Endothelial cell of umbilical vein (primary cell): ENCODE results near the gene ZFP37. TPM values are rescaled to one million over a fixed set of nuclear protein-coding genes. Genes with fewer than 3 reads are reported as not detected.
"Not testable (repeated sequence)": the region's sequence is repeated elsewhere in the genome, so short reads cannot be mapped to it uniquely, and the experiment has no call there.

Experiments
- BruUV-seq: library from RNA; stranded (reverse); fragments of 400-500 nt; replicated peaks from 2 replicates; lab custom pipeline; 2021; lab: Mats Ljungman, UMichigan
- CTCF ChIA-PET: fragments of 300-600, 350-600 bp; sonication (Branson Sonifier 250); formaldehyde crosslinking; loops from one replicate; lab custom pipeline; 2021; ENCODE audit warnings: antibody characterized with exemption, inconsistent platforms; lab: Charles Lee
- POLR2A ChIA-PET: fragments of 300-600, 350-600 bp; sonication (Branson Sonifier 250); formaldehyde crosslinking; loops from one replicate; lab custom pipeline; 2021; ENCODE audit warnings: antibody characterized with exemption, inconsistent platforms; lab: Charles Lee
- DNase-seq: peaks from one replicate; pipeline ENCODE4 v3.0.0-alpha.2; 2011; ENCODE audit warnings: low read depth, low spot score
- FAIRE-seq: peaks from 2 replicates; lab custom pipeline; 2011; peaks lifted over from hg19 to GRCh38; lab: Jason Lieb, UNC
- H2AFZ ChIP-seq: 2 replicates; pipeline ENCODE4 v1.6.0; 2012; ENCODE audit warnings: low read depth, low read length, control low read depth, inconsistent platforms
- H3K27ac ChIP-seq: 2 replicates; pipeline ENCODE4 v1.5.1; 2011; ENCODE audit warnings: low read depth, mild to moderate bottlenecking, control low read depth, low read length, moderate library complexity; ENCODE audit not compliant: insufficient read depth
- H3K27me3 ChIP-seq, 2 experiments: 2 replicates each; pipeline versions ENCODE4 v1.6.0 to v1.6.1; 2011; ENCODE audit warnings: low read length in 2 of 2, mixed read lengths in 1 of 2; ENCODE audit not compliant: control insufficient read depth in 2 of 2, insufficient read depth in 2 of 2
- H3K36me3 ChIP-seq, 2 experiments: 2 replicates in 1 of 2; 3 replicates in 1 of 2; pipeline ENCODE4 v1.5.1; 2011; ENCODE audit warnings: low read length in 2 of 2, mild to moderate bottlenecking in 1 of 2, moderate library complexity in 1 of 2; ENCODE audit not compliant: control insufficient read depth in 2 of 2, insufficient read depth in 2 of 2; ENCODE audit errors: extremely low read depth in 1 of 2
- H3K4me1 ChIP-seq: 3 replicates; pipeline ENCODE4 v1.5.1; 2011; ENCODE audit warnings: mild to moderate bottlenecking, low read length; ENCODE audit not compliant: control insufficient read depth, insufficient read depth; ENCODE audit errors: extremely low read depth
- H3K4me2 ChIP-seq: 2 replicates; pipeline ENCODE4 v1.6.1; 2011; ENCODE audit warnings: low read length, control low read depth, mixed read lengths; ENCODE audit not compliant: insufficient read depth
- H3K4me3 ChIP-seq, 3 experiments: fragments of 200-600 bp in 1 of 3; sonication (generic), shearing (Covaris generic) in 1 of 3; replicated peaks in 1 of 3; 2 replicates each; pipeline ENCODE4 v1.5.1; 2011 to 2016; ENCODE audit warnings: control low read depth in 3 of 3, low read length in 3 of 3, mild to moderate bottlenecking in 2 of 3, inconsistent platforms in 1 of 3, low read depth in 1 of 3, moderate library complexity in 1 of 3; ENCODE audit not compliant: insufficient read depth in 1 of 3
- H3K79me2 ChIP-seq: 2 replicates; pipeline ENCODE4 v1.6.0; 2012; ENCODE audit warnings: low read length, inconsistent platforms; ENCODE audit not compliant: control insufficient read depth, insufficient read depth
- H3K9ac ChIP-seq: replicated peaks from 2 replicates; pipeline ENCODE3; 2011; ENCODE audit warnings: low read length, control low read depth; ENCODE audit not compliant: insufficient read depth; ENCODE audit errors: extremely low read depth
- H3K9me1 ChIP-seq: replicated peaks from 3 replicates; pipeline ENCODE4 v1.6.0; 2011; ENCODE audit warnings: mild to moderate bottlenecking, low read length; ENCODE audit not compliant: control insufficient read depth, insufficient read depth; ENCODE audit errors: extremely low read depth
- H3K9me3 ChIP-seq: replicated peaks from 2 replicates; pipeline ENCODE4 v1.5.1; 2012; ENCODE audit warnings: low read length, inconsistent platforms; ENCODE audit not compliant: control insufficient read depth, insufficient read depth
- H4K20me1 ChIP-seq: replicated peaks from 2 replicates; pipeline ENCODE3; 2011; ENCODE audit warnings: mild to moderate bottlenecking, low read length; ENCODE audit not compliant: control insufficient read depth, insufficient read depth; ENCODE audit errors: extremely low read depth
- EZH2 ChIP-seq: IDR thresholded peaks from 2 replicates; pipeline ENCODE4 v1.6.1; 2012; ENCODE audit warnings: borderline replicate concordance, low read depth, mild to moderate bottlenecking, moderate library complexity, low read length, inconsistent platforms; ENCODE audit not compliant: severe bottlenecking
- FOS ChIP-seq: IDR thresholded peaks from 2 replicates; pipeline ENCODE4 v1.6.1; 2011; ENCODE audit warnings: mild to moderate bottlenecking, low read length, moderate library complexity, borderline replicate concordance; ENCODE audit not compliant: insufficient read depth
- JUN ChIP-seq: IDR thresholded peaks from 2 replicates; pipeline ENCODE4 v1.6.1; 2011; ENCODE audit warnings: borderline replicate concordance, low read depth; ENCODE audit not compliant: insufficient read length, insufficient read depth
- POLR2A ChIP-seq: IDR thresholded peaks from 2 replicates; pipeline ENCODE4 v1.6.1; 2012; ENCODE audit warnings: low read depth, mild to moderate bottlenecking, control low read depth, low read length
- dilution Hi-C: fragments of 300-500 bp; cut with MboI; formaldehyde crosslinking; loops from one replicate; pipeline ENCODE4 v1.15.0; 2019; ENCODE audit warnings: low sequenced_read_pairs; ENCODE audit not compliant: extremely low pct_ligation_motif_present
- intact Hi-C: fragments of 100-400 bp; cut with micrococcal nuclease; formaldehyde crosslinking; loops from one replicate; pipeline ENCODE4 v1.10.0; 2022
- polyA plus RNA-seq, 4 experiments: library from polyadenylated mRNA; depleted of rRNA in 3 of 4; stranded (reverse) in 3 of 4; unstranded in 1 of 4; fragments of >200 nt; gene quantifications; 2 replicates each; pipeline versions ENCODE4 v1.2.1 to v1.2.3, GENCODE V29; 2011 to 2012; ENCODE audit warnings: missing spikeins in 1 of 4
- total RNA-seq: library from RNA; stranded (reverse); gene quantifications from 2 replicates; pipeline ENCODE4 v1.2.3, GENCODE V29; 2021

The ZFP37 gene
- total and polyA plus RNA-seq, 2 donors (not counting 3 experiments of a cell fraction or from before 2014, with no cell fraction given): 0.21 to 1.3 TPM

GRCh38 chr9:113095561-113095960, 39.0 kb upstream of the ZFP37 start:
- ChIA-PET POLR2A (no interaction called here), CTCF (no interaction called here)
- Histone ChIP-seq H3K9me1 (no peaks in the 10 kb centered on the region), H3K79me2 (no peaks in the 10 kb centered on the region), H3K27ac (no peak overlapping the region), H3K9me3 (no peaks in the 10 kb centered on the region), H3K36me3 (no peaks in the 10 kb centered on the region), H3K4me3 (no peak overlapping the region), H3K4me1 (no peaks in the 10 kb centered on the region), H3K27me3 (peaks cover 4 to 9% of the 10 kb centered on the region in 2 experiments), H4K20me1 (no peaks in the 10 kb centered on the region), H3K9ac (no peak overlapping the region), H2AFZ (no peak overlapping the region), H3K4me2 (no peak overlapping the region)
- no TSS peak for BruUV-seq
- TF ChIP-seq JUN (no peak), POLR2A (no peak), EZH2 (no peak), FOS (no peak)
- dilution Hi-C loops: no loop called here
- DNase-seq (no peak), FAIRE-seq (no peak)
- intact Hi-C loops: no loop called here

- dilution Hi-C loops, H2AFZ ChIP-seq, POLR2A ChIA-PET, H3K4me1 ChIP-seq, H3K36me3 ChIP-seq, H3K27ac ChIP-seq, BruUV-seq, FAIRE-seq, H3K9me1 ChIP-seq, H3K4me2 ChIP-seq, DNase-seq, H3K4me3 ChIP-seq, H3K79me2 ChIP-seq, H3K9me3 ChIP-seq, H4K20me1 ChIP-seq, H3K9ac ChIP-seq, intact Hi-C loops, CTCF ChIA-PET: not testable (repeated sequence)
- H3K27me3 ChIP-seq: peaks cover 9 to 14% of the 10 kb centered on the region in 2 experiments
These were observed 33.4 kb upstream of the ZFP37 start for GRCh38 chr9:113089924-113090323.

- DNase-seq, H3K4me2 ChIP-seq, H3K27ac ChIP-seq, H3K9me1 ChIP-seq, FAIRE-seq, dilution Hi-C loops, BruUV-seq, H3K36me3 ChIP-seq, CTCF ChIA-PET, H3K79me2 ChIP-seq, H2AFZ ChIP-seq, H3K4me3 ChIP-seq, intact Hi-C loops, H3K4me1 ChIP-seq, H3K9me3 ChIP-seq, POLR2A ChIA-PET, H3K9ac ChIP-seq, H4K20me1 ChIP-seq: not testable (repeated sequence)
- H3K27me3 ChIP-seq: peaks cover 9 to 14% of the 10 kb centered on the region in 2 experiments
These were observed 32.6 kb upstream of the ZFP37 start for GRCh38 chr9:113089143-113089505.

GRCh38 chr9:113088456-113089142, 32.1 kb upstream of the ZFP37 start:
- dilution Hi-C loops, H2AFZ ChIP-seq, CTCF ChIA-PET, H3K36me3 ChIP-seq, H3K9me1 ChIP-seq, H4K20me1 ChIP-seq, H3K4me2 ChIP-seq, H3K4me1 ChIP-seq, H3K4me3 ChIP-seq, H3K27ac ChIP-seq, BruUV-seq, H3K9ac ChIP-seq, H3K9me3 ChIP-seq, DNase-seq, H3K79me2 ChIP-seq, intact Hi-C loops, POLR2A ChIA-PET, FAIRE-seq: not testable (repeated sequence)
- peaks cover 9 to 14% of the 10 kb centered on the region in 2 experiments for H3K27me3 ChIP-seq
